Uterus (tissue), 4 donors: ENCODE results near the gene MSMB. TPM values are rescaled to one million over a fixed set of nuclear protein-coding genes. Genes with fewer than 3 reads are reported as not detected.
"Not testable (repeated sequence)": the region's sequence is repeated elsewhere in the genome, so short reads cannot be mapped to it uniquely, and the experiment has no call there.

Experiments used
- DNase-seq, 2 donors: peaks; one replicate each; pipeline ENCODE4 v3.0.0-alpha.2; 2019 to 2020
- H3K27ac ChIP-seq, 2 donors: fragments of 200-600 bp; sonication (generic); 1 replicate in 1 of 2; 2 replicates in 1 of 2; pipeline ENCODE4 v1.5.1; 2016 to 2018
- H3K27me3 ChIP-seq, 2 donors: fragments of 200-600 bp; sonication (generic); one replicate each; pipeline ENCODE4 v1.5.1; 2018 to 2019; ENCODE audit warnings: control low read depth in 1 of 2
- H3K36me3 ChIP-seq, 2 donors: fragments of 200-600 bp; sonication (generic); one replicate each; pipeline ENCODE4 v1.5.1; 2019; ENCODE audit warnings: control low read depth in 1 of 2
- H3K4me1 ChIP-seq, 2 donors: fragments of 200-600 bp; sonication (generic); one replicate each; pipeline ENCODE4 v1.5.1; 2018 to 2019; ENCODE audit warnings: control low read depth in 1 of 2
- H3K4me3 ChIP-seq, 2 donors: fragments of 200-600 bp; sonication (generic); 1 replicate in 1 of 2; 2 replicates in 1 of 2; pipeline ENCODE4 v1.5.1; 2018 to 2019; ENCODE audit warnings: mild to moderate bottlenecking in 1 of 2
- H3K9me3 ChIP-seq, 2 donors: fragments of 200-600 bp; sonication (generic); one replicate each; pipeline ENCODE4 v1.5.1; 2019; ENCODE audit warnings: control low read depth in 1 of 2
- CTCF ChIP-seq, 4 experiments: fragments of 200-600 bp in 2 of 4; fragments of 450-650 bp in 2 of 4; sonication (generic) in 2 of 4; IDR thresholded peaks; one replicate each; pipeline ENCODE4 v1.5.1; 2016 to 2019; ENCODE audit warnings: antibody characterized with exemption in 4 of 4, mild to moderate bottlenecking in 2 of 4, moderate library complexity in 1 of 4
- POLR2A ChIP-seq, 2 donors: fragments of 450-650 bp; IDR thresholded peaks; one replicate each; pipeline ENCODE4 v1.6.1; 2016; ENCODE audit warnings: antibody characterized with exemption in 2 of 2, mild to moderate bottlenecking in 1 of 2, moderate library complexity in 1 of 2
- intact Hi-C: fragments of 100-400 bp; cut with DNase I; formaldehyde crosslinking; loops from one replicate; pipeline ENCODE4 v1.15.1; 2023; ENCODE audit warnings: low total_unique reads
- small RNA-seq: library from RNA; depleted of rRNA; stranded (forward); fragments of <200 nt; gene quantifications from one replicate; pipeline ENCODE3, GENCODE V24; 2016
- total RNA-seq, 4 donors: library from RNA; depleted of rRNA in 3 of 4; stranded (reverse); fragments of >200 nt in 3 of 4; gene quantifications; one replicate each; pipeline versions ENCODE4 v1.1.0 to v1.2.4, GENCODE V29; 2014 to 2023
- donor health status: DM: yes; HTN: yes; CAD: no.

The MSMB gene
- total RNA-seq, 4 donors from 2014 or later = not detected

- Histone ChIP-seq H3K36me3 (no peaks in the 10 kb centered on the region), H3K27ac (no peak overlapping the region), H3K4me1 (no peaks in the 10 kb centered on the region), H3K9me3 (no peaks in the 10 kb centered on the region), H3K4me3 (no peak overlapping the region), H3K27me3 (no peaks in the 10 kb centered on the region)
- no peak for DNase-seq
- TF ChIP-seq POLR2A (IDR thresholded peaks at IDR 0.05) = no peak
- no peak for TF ChIP-seq CTCF (IDR thresholded peaks at IDR 0.05)
- intact Hi-C loops = no loop called here
Observed at GRCh38 chr10:45997994-45998763, 47.9 kb downstream of the MSMB start.

GRCh38 chr10:45997557-45997956 lies 48.5 kb downstream of the MSMB start:
- DNase-seq = no peak
- Histone ChIP-seq H3K27me3 (no peaks in the 10 kb centered on the region), H3K27ac (no peak overlapping the region), H3K4me3 (no peak overlapping the region), H3K9me3 (no peaks in the 10 kb centered on the region), H3K4me1 (no peaks in the 10 kb centered on the region), H3K36me3 (no peaks in the 10 kb centered on the region)
- TF ChIP-seq CTCF (IDR thresholded peaks at IDR 0.05) (no peak), POLR2A (IDR thresholded peaks at IDR 0.05) (no peak)
- intact Hi-C loops = no loop called here

- intact Hi-C loops, H3K27ac ChIP-seq: not testable (repeated sequence)
Observed at GRCh38 chr10:45985590-45985989, 60.5 kb downstream of the MSMB start.

GRCh38 chr10:45984473-45984872 lies 61.6 kb downstream of the MSMB start:
- intact Hi-C loops, H3K27me3 ChIP-seq, H3K36me3 ChIP-seq, H3K4me3 ChIP-seq, H3K9me3 ChIP-seq, H3K27ac ChIP-seq, H3K4me1 ChIP-seq, DNase-seq: not testable (repeated sequence)

More at GRCh38 chr10:45985590-45985989, 60.5 kb downstream of the MSMB start:
- not testable (repeated sequence) for H3K4me3 ChIP-seq, H3K27me3 ChIP-seq, DNase-seq, H3K4me1 ChIP-seq, H3K9me3 ChIP-seq, H3K36me3 ChIP-seq

GRCh38 chr10:45983538-45984186 lies 62.4 kb downstream of the MSMB start:
- intact Hi-C loops, H3K4me1 ChIP-seq, H3K27me3 ChIP-seq, H3K36me3 ChIP-seq, H3K27ac ChIP-seq, H3K4me3 ChIP-seq, H3K9me3 ChIP-seq: not testable (repeated sequence)
- peak in 2 of 4 experiments; percentile 18 to 19 for TF ChIP-seq CTCF (IDR thresholded peaks at IDR 0.05)
- peak in 1 of 2 donors; percentile 15 for DNase-seq

Small RNA genes within 50 kb of the gene (small RNA-seq; reads per million reads assigned to genes)
- not detected for gene SNORA74C-1

Other genes starting within 250 kb of the MSMB start
- 10 to 100 TPM in 3 of 4 donors, 1 to 10 TPM in 1; 1.8 to 36.7 (median 22.0) TPM for gene AGAP4, start 198.8 kb downstream of the MSMB start, total RNA-seq
- 10 to 100 TPM; 33.1 to 61.0 (median 47.8) TPM for gene TIMM23, start 73.8 kb downstream of the MSMB start, total RNA-seq
- gene NCOA4, start 15.6 kb downstream of the MSMB start, total RNA-seq = 100 to 1,000 TPM in 3 of 4 donors, 10 to 100 TPM in 1; 88.8 to 223 (median 110) TPM
- gene ANTXRL, start 240.7 kb upstream of the MSMB start, total RNA-seq = under 1 TPM in 1 of 4 donors, not detected in 3; 0.27 TPM